ENCODE results near the gene GIT1. TPM values are rescaled to one million over a fixed set of nuclear protein-coding genes. Genes with fewer than 3 reads are reported as not detected.

Gene GIT1
- total and polyA plus RNA-seq, 2 experiments from 2014 or later, result 15.9 to 60.9 TPM

- peak overlapping the region; percentile 67; the same call in 1 of the 2 replicates for H3K4me3 ChIP-seq
- peaks cover 24% of the 10 kb centered on the region for H3K4me1 ChIP-seq (ENCODE audit: insufficient read depth)
- DNase-seq (ENCODE audit: low spot score), result peak; percentile 38
- peaks cover 5% of the 10 kb centered on the region; the same call in 1 of the 2 replicates for H4K20me1 ChIP-seq (replicated peaks; ENCODE audit: insufficient read depth)
- no peak overlapping the region for H3K27ac ChIP-seq (ENCODE audit: low read depth)
- Mint-ChIP-seq H3K27ac (no peak overlapping the region), H3K27me3 (ENCODE audit: insufficient read depth, low read depth, poor library complexity) (peaks cover 42% of the 10 kb centered on the region), H3K4me1 (peaks cover 24% of the 10 kb centered on the region), H3K36me3 (ENCODE audit: low read depth) (peaks cover 4% of the 10 kb centered on the region; the same call in 2 of the 3 replicates), H3K4me3 (no peak overlapping the region), H3K9me3 (no peaks in the 10 kb centered on the region; the same call in 2 of the 3 replicates)
- no peaks in the 10 kb centered on the region; the same call in 1 of the 2 replicates for H3K36me3 ChIP-seq (ENCODE audit: insufficient read depth)
- ATAC-seq, result peak; percentile 4
- no peak overlapping the region for H2AFZ ChIP-seq
- no peaks in the 10 kb centered on the region for H3K79me2 ChIP-seq (replicated peaks; ENCODE audit: insufficient read depth)
- no peaks in the 10 kb centered on the region for H3K9me2 ChIP-seq (ENCODE audit: insufficient read depth)
- TF ChIP-seq STAT1 (IDR thresholded peaks at IDR 0.05; ENCODE audit: unreplicated experiment) (no peak), REST (IDR thresholded peaks at IDR 0.05; ENCODE audit: unreplicated experiment) (no peak), CREB1 (CRISPR knock-in tag; IDR thresholded peaks at IDR 0.05; ENCODE audit: low read depth) (no peak), ETS1 (IDR thresholded peaks at IDR 0.05) (no peak), NANOG (IDR thresholded peaks at IDR 0.05; ENCODE audit: borderline replicate concordance) (no peak), EZH2phosphoT487 (IDR thresholded peaks at IDR 0.05; ENCODE audit: unreplicated experiment) (no peak), ZNF331 (CRISPR knock-in tag; IDR thresholded peaks at IDR 0.05; ENCODE audit: low read depth) (no peak), CTCF (conservative IDR thresholded peaks at IDR 0.05; ENCODE audit: low read depth in 2 of 2) (no peak), POLR2AphosphoS5 (IDR thresholded peaks at IDR 0.05; ENCODE audit: low read depth) (no peak), JUNB (IDR thresholded peaks at IDR 0.05; ENCODE audit: unreplicated experiment) (no peak), ZNF462 (CRISPR knock-in tag; IDR thresholded peaks at IDR 0.05) (no peak), ZNF114 (CRISPR knock-in tag; IDR thresholded peaks at IDR 0.05) (no peak)
- peak overlapping the region; percentile 55; the same call in 1 of the 2 replicates for H3K4me2 ChIP-seq
- H3K27me3 ChIP-seq (ENCODE audit: insufficient read depth), result peaks cover 46% of the 10 kb centered on the region
- H3F3A ChIP-seq (replicated peaks; ENCODE audit: low read depth), result 0 out of 2 replicates have a peak, but pooled peaks cover 4% of the 10 kb centered on the region
Observed at GRCh38 chr17:29612404-29613280, 23.2 kb upstream of the GIT1 start.

Data from GM23338 (cell line).